Liver (tissue), 3 donors: Measurements from ENCODE around the gene RAB6B.

Source experiments
- CTCF ChIP-seq: fragments of 150-350 bp; IDR thresholded peaks from 2 replicates; pipeline ENCODE4 v1.5.1; 2017; ENCODE audit warnings: improper control_type of control experiment, low read depth, low read length; ENCODE audit not compliant: missing input control
- FOXA1 ChIP-seq: IDR thresholded peaks from 2 replicates; pipeline ENCODE4 v1.6.1; 2016; ENCODE audit warnings: antibody characterized with exemption
- RAD21 ChIP-seq, 2 donors: IDR thresholded peaks; 2 replicates each; pipeline ENCODE4 v1.6.1; 2016; ENCODE audit warnings: antibody characterized with exemption in 2 of 2, mild to moderate bottlenecking in 2 of 2
- TAF1 ChIP-seq: conservative IDR thresholded peaks from 2 replicates; pipeline ENCODE4 v1.6.1; 2016; ENCODE audit warnings: antibody characterized with exemption, mild to moderate bottlenecking
- TF ChIP-seq, protein P1 (sequence below): IDR thresholded peaks from 2 replicates; pipeline ENCODE4 v1.6.1; 2016; ENCODE audit warnings: antibody characterized with exemption, mild to moderate bottlenecking
- donor health status: healthy.
- donor health status: healthy.

- TF ChIP-seq RAD21 (IDR thresholded peaks at IDR 0.05) (no peak), CTCF (no peak), TAF1 (no peak), FOXA1 (no peak)
- TF ChIP-seq, protein P1, sequence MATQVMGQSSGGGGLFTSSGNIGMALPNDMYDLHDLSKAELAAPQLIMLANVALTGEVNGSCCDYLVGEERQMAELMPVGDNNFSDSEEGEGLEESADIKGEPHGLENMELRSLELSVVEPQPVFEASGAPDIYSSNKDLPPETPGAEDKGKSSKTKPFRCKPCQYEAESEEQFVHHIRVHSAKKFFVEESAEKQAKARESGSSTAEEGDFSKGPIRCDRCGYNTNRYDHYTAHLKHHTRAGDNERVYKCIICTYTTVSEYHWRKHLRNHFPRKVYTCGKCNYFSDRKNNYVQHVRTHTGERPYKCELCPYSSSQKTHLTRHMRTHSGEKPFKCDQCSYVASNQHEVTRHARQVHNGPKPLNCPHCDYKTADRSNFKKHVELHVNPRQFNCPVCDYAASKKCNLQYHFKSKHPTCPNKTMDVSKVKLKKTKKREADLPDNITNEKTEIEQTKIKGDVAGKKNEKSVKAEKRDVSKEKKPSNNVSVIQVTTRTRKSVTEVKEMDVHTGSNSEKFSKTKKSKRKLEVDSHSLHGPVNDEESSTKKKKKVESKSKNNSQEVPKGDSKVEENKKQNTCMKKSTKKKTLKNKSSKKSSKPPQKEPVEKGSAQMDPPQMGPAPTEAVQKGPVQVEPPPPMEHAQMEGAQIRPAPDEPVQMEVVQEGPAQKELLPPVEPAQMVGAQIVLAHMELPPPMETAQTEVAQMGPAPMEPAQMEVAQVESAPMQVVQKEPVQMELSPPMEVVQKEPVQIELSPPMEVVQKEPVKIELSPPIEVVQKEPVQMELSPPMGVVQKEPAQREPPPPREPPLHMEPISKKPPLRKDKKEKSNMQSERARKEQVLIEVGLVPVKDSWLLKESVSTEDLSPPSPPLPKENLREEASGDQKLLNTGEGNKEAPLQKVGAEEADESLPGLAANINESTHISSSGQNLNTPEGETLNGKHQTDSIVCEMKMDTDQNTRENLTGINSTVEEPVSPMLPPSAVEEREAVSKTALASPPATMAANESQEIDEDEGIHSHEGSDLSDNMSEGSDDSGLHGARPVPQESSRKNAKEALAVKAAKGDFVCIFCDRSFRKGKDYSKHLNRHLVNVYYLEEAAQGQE: no peak
Measured at GRCh38 chr3:133812872-133813271, 82.8 kb downstream of the RAB6B start.
